Caco-2 (cell line): Measurements from ENCODE around the gene IGSF23. TPM values are rescaled to one million over a fixed set of nuclear protein-coding genes. Genes with fewer than 3 reads are reported as not detected.

Source experiments
- BruUV-seq: library from RNA; stranded (reverse); fragments of 400-500 nt; replicated peaks from 2 replicates; lab custom pipeline; 2021; lab: Mats Ljungman, UMichigan
- CTCF ChIA-PET: fragments of 300-600 bp; sonication (Branson Sonifier 250); formaldehyde crosslinking; loops from one replicate; lab custom pipeline; 2022; ENCODE audit warnings: antibody characterized with exemption; lab: Charles Lee
- POLR2A ChIA-PET: fragments of 300-600 bp; sonication (Branson Sonifier 250); formaldehyde crosslinking; loops from one replicate; lab custom pipeline; 2022; ENCODE audit warnings: antibody characterized with exemption; lab: Charles Lee
- DNase-seq, 2 experiments: peaks; one replicate each; pipeline versions ENCODE4 v3.0.0 to v3.0.0-alpha.2; 2020 to 2022
- H3K27me3 ChIP-seq: replicated peaks from 2 replicates; pipeline ENCODE4 v1.6.0; 2011; ENCODE audit warnings: low read length; ENCODE audit not compliant: control insufficient read depth, insufficient read depth
- H3K36me3 ChIP-seq: 2 replicates; pipeline ENCODE4 v1.5.1; 2011; ENCODE audit warnings: low read length; ENCODE audit not compliant: control insufficient read depth, insufficient read depth
- H3K4me1 ChIP-seq: fragments of 250-450 bp; sonication (Bioruptor Pico); 2 replicates; pipeline ENCODE4 v1.5.1; 2020; ENCODE audit warnings: mild to moderate bottlenecking
- H3K4me3 ChIP-seq: 2 replicates; pipeline ENCODE4 v1.5.1; 2011; ENCODE audit warnings: low read depth, mild to moderate bottlenecking, control low read depth, low read length
- H3K9me3 ChIP-seq: fragments of 250-450 bp; sonication (Bioruptor Pico); 2 replicates; pipeline ENCODE4 v1.5.1; 2020; ENCODE audit warnings: mild to moderate bottlenecking, moderate library complexity
- H3K27ac Mint-ChIP-seq: one replicate; pipeline ENCODE4 v1.8.0; 2022; ENCODE audit warnings: mixed read lengths; ENCODE audit not compliant: unreplicated experiment
- H3K27me3 Mint-ChIP-seq: one replicate; pipeline ENCODE4 v1.8.0; 2022; ENCODE audit warnings: mixed read lengths; ENCODE audit not compliant: insufficient read depth, unreplicated experiment
- H3K36me3 Mint-ChIP-seq: one replicate; pipeline ENCODE4 v1.8.0; 2022; ENCODE audit warnings: mild to moderate bottlenecking, mixed read lengths; ENCODE audit not compliant: insufficient read depth, unreplicated experiment
- H3K4me1 Mint-ChIP-seq: one replicate; pipeline ENCODE4 v1.8.0; 2022; ENCODE audit warnings: low read depth, mixed read lengths; ENCODE audit not compliant: unreplicated experiment
- H3K4me3 Mint-ChIP-seq: one replicate; pipeline ENCODE4 v1.8.0; 2022; ENCODE audit warnings: mild to moderate bottlenecking, moderate library complexity, mixed read lengths; ENCODE audit not compliant: unreplicated experiment
- H3K9me3 Mint-ChIP-seq: one replicate; pipeline ENCODE4 v1.8.0; 2022; ENCODE audit warnings: mixed read lengths; ENCODE audit not compliant: unreplicated experiment
- CTCF ChIP-seq, 2 experiments: fragments of 200-600 bp in 1 of 2; IDR thresholded peaks; 1 replicate in 1 of 2; 2 replicates in 1 of 2; pipeline versions ENCODE4 v1.5.1 to v1.8.0; 2011 to 2022; ENCODE audit warnings: antibody characterized with exemption in 1 of 2, control low read depth in 1 of 2, inconsistent platforms in 1 of 2, low read depth in 1 of 2, low read length in 1 of 2, mild to moderate bottlenecking in 1 of 2, moderate library complexity in 1 of 2; ENCODE audit not compliant: insufficient read depth in 1 of 2, severe bottlenecking in 1 of 2, unreplicated experiment in 1 of 2
- intact Hi-C: fragments of 100-400 bp; cut with micrococcal nuclease; formaldehyde crosslinking; loops from one replicate; pipeline ENCODE4 v1.10.0; 2022; ENCODE audit not compliant: unreplicated experiment
- total RNA-seq: library from RNA; stranded (reverse); gene quantifications from 2 replicates; pipeline ENCODE4 v1.2.3, GENCODE V29; 2022

The IGSF23 gene
- total RNA-seq, 1 experiment from 2014 or later, result 3.9 TPM

- Histone ChIP-seq H3K4me1 (peaks cover 31% of the 10 kb centered on the region), H3K36me3 (no peaks in the 10 kb centered on the region), H3K4me3 (no peak overlapping the region), H3K9me3 (no peaks in the 10 kb centered on the region), H3K27me3 (no peaks in the 10 kb centered on the region)
- H3K4me3 Mint-ChIP-seq, result peak overlapping the region; percentile 16
- intact Hi-C loops, result loop anchor here (1.0 to 5.0 kb wide), 2 partner anchors 60 to 198 kb away; no protein-coding TSS in a partner anchor
- no peaks in the 10 kb centered on the region for H3K27me3 Mint-ChIP-seq
- peaks cover 35% of the 10 kb centered on the region for H3K4me1 Mint-ChIP-seq
- no peaks in the 10 kb centered on the region for H3K36me3 Mint-ChIP-seq
- no peak for DNase-seq
- no peak overlapping the region for H3K27ac Mint-ChIP-seq
- TF ChIP-seq CTCF (IDR thresholded peaks at IDR 0.05; ENCODE audit: insufficient read depth in 1 of 2, low read depth in 1 of 2, low read length in 1 of 2, severe bottlenecking in 1 of 2, unreplicated experiment in 1 of 2), result no peak
- ChIA-PET CTCF (interaction anchor here (0.5 to 2.4 kb wide), 8 partner anchors 17 to 198 kb away, joined by 3 to 34 read pairs (median 6); partner anchors contain the start of genes PVR and ZNF180), POLR2A (interaction anchor here (0.5 to 0.6 kb wide), 2 partner anchors 100 to 402 kb away, joined by 3 read pairs; no protein-coding TSS in a partner anchor)
- H3K9me3 Mint-ChIP-seq, result no peaks in the 10 kb centered on the region
- BruUV-seq, result no TSS peak
These were observed 40.8 kb upstream of the IGSF23 start for GRCh38 chr19:44572581-44572900.

GRCh38 chr19:44573183-44573582 is 40.2 kb upstream of the IGSF23 start:
- no peaks in the 10 kb centered on the region for H3K9me3 Mint-ChIP-seq
- no TSS peak for BruUV-seq
- no peak for DNase-seq
- ChIA-PET CTCF (interaction anchor here (0.6 kb wide), 1 partner anchor 31 kb away, joined by 3 read pairs; no protein-coding TSS in a partner anchor), POLR2A (no interaction called here)
- Histone ChIP-seq H3K4me1 (peaks cover 27% of the 10 kb centered on the region), H3K4me3 (no peak overlapping the region), H3K36me3 (no peaks in the 10 kb centered on the region), H3K9me3 (no peaks in the 10 kb centered on the region), H3K27me3 (no peaks in the 10 kb centered on the region)
- H3K36me3 Mint-ChIP-seq, result no peaks in the 10 kb centered on the region
- no peak overlapping the region for H3K4me3 Mint-ChIP-seq
- no peak for TF ChIP-seq CTCF (IDR thresholded peaks at IDR 0.05; ENCODE audit: insufficient read depth in 1 of 2, low read depth in 1 of 2, low read length in 1 of 2, severe bottlenecking in 1 of 2, unreplicated experiment in 1 of 2)
- H3K4me1 Mint-ChIP-seq, result peaks cover 35% of the 10 kb centered on the region
- intact Hi-C loops, result loop anchor here (5.0 kb wide), 1 partner anchor 61 kb away; no protein-coding TSS in a partner anchor
- H3K27me3 Mint-ChIP-seq, result no peaks in the 10 kb centered on the region
- no peak overlapping the region for H3K27ac Mint-ChIP-seq

- ChIA-PET CTCF (interaction anchor here (0.6 kb wide), 2 partner anchors 31 to 116 kb away, joined by 3 to 10 read pairs; no protein-coding TSS in a partner anchor), POLR2A (no interaction called here)
- Mint-ChIP-seq H3K27me3 (no peaks in the 10 kb centered on the region), H3K9me3 (no peaks in the 10 kb centered on the region), H3K4me3 (no peak overlapping the region), H3K27ac (no peak overlapping the region), H3K36me3 (no peaks in the 10 kb centered on the region), H3K4me1 (peaks cover 35% of the 10 kb centered on the region)
- H3K4me3 ChIP-seq, result no peak overlapping the region
- intact Hi-C loops, result loop anchor here (5.0 kb wide), 1 partner anchor 61 kb away; no protein-coding TSS in a partner anchor
- H3K4me1 ChIP-seq, result peaks cover 27% of the 10 kb centered on the region
- no peak for DNase-seq
- no TSS peak for BruUV-seq
- no peaks in the 10 kb centered on the region for H3K27me3 ChIP-seq
- H3K36me3 ChIP-seq, result no peaks in the 10 kb centered on the region
- H3K9me3 ChIP-seq, result no peaks in the 10 kb centered on the region
- TF ChIP-seq CTCF (IDR thresholded peaks at IDR 0.05; ENCODE audit: insufficient read depth in 1 of 2, low read depth in 1 of 2, low read length in 1 of 2, severe bottlenecking in 1 of 2, unreplicated experiment in 1 of 2), result no peak
These were observed 39.7 kb upstream of the IGSF23 start for GRCh38 chr19:44573627-44574026.
